HUDEP-2 (cell line): ENCODE results near the gene CYP2A7.
"Not testable (repeated sequence)": the region's sequence is repeated elsewhere in the genome, so short reads cannot be mapped to it uniquely, and the experiment has no call there.

Experiments
- DNase-seq, 76 experiments: peaks; one replicate each; lab custom pipeline; 2025; ENCODE audit not compliant: unreplicated experiment in 76 of 76; lab: John Stamatoyannopoulos, UW

CYP2A7 gene

DNA sequence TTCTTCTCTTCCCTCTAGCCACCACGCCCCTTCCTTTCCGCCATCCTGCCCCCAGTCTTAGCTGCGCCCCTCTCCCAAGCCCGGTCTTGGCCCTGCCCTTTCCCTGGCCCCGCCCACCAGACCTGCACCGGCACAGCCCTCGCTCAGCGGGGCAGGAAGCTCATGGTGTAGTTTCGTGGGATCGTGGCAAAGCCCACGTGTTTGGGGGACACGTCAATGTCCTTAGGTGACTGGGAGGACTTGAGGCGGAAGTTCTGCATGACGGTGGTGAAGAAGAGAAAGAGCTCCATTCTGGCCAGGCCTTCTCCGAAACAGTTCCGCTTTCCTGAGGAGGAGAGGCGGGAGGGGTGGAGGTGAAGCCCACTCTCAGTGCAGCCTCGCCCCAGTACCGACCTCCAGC, 38.4 kb downstream of the CYP2A7 start:
- peak in 2 of 76 experiments; percentile 14 to 28 for DNase-seq

DNA sequence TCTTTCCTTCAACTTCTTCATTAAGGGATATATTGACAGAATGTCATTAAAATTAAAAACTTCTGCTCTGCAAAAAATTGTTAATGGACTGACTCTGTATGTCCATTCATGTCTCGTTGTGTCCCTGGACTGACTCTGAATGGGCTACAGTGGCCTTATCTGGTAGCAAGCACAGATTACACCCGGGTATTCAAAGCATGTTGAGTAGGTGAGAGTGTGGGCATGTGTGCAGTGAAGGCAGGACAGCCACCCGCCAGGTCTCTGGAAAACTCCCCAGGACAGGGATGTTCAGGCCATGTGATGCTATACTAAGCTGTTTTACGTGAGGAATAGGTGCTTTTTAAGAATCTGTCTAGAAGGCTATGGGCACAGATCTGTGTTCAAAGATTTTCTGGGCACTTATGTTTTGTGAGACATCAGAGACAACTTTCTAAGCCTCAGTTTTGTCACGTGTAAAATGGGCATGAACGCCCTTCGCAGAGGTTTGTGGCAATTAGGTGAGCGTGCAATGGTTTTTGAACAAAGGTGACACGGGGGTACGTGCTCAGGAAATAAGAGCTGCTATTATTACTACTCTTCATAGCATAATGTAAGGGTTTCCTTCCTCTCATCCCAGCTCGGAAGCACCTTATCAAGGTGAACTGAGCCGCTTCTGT, 38.9 kb downstream of the CYP2A7 start:
- not testable (repeated sequence) for DNase-seq

DNA sequence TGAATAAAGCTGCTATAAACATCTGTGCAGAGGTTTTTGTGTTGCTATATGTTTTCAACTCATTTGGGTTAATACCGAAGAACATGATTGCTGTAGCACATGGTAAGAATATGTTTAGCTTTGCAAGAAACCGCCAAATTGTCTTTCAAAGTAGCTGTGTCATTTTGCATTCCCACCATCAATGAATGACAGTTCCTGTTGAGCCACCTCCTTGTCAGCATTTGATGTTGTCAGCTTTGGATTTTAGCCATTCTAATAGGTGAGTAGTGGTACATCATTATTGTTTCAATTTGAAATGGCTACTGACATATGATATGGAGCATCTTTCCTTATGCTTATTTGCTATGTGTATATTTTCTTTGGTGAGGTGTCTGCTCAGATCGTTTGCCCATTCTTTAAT, 40.0 kb downstream of the CYP2A7 start:
- DNase-seq = not testable (repeated sequence)

DNA sequence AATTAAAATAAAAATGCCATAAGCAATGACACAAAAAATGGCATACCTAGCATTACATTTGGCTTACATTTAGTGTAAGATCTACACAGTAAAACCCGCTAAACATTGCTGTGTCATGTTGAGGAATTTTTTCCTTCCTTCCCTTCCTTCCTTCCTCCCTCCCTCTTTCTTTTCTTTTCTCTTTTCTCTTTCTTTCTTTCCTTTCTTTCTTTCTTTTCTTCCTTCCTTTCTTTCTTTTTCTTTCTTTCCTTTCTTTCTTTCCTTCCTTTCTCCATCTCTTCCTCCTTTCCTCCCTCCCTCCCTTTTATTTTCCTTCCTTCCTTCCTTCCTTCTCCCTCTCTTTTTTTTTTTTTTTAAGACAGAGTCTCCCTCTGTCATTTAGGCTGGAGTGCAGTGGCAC, 43.6 kb downstream of the CYP2A7 start:
- not testable (repeated sequence) for DNase-seq

DNA sequence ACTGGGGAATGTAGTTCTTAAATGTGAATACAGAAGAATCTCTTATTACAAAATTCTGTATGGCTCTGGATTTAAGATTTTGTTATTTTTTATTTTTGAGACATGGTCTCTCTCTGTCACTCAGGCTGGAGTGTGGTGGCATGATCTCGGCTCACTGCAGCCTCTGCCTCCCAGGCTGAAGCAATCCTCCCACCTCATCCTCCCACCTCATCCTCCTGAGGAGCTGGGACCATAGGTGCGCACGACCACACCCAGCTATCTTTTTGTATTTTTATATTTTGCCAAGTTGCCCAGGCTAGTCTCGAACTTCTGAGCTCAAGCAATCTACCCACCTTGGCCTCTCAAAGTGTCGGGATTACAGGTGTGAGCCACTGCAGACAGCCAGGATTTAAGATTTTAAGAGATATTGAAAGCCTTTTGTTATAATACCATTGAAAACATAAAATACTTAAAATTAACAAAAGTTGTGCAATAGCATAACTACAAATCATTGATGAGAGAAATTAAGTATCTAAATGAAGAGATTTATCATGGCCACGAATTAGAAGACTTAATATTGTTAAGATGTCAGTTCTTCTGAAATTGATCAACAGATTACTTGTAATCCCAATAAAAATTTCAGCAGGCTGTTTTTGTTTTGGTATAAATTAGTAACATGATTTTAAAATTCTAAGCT, 45.1 kb downstream of the CYP2A7 start:
- DNase-seq = no peak

DNA sequence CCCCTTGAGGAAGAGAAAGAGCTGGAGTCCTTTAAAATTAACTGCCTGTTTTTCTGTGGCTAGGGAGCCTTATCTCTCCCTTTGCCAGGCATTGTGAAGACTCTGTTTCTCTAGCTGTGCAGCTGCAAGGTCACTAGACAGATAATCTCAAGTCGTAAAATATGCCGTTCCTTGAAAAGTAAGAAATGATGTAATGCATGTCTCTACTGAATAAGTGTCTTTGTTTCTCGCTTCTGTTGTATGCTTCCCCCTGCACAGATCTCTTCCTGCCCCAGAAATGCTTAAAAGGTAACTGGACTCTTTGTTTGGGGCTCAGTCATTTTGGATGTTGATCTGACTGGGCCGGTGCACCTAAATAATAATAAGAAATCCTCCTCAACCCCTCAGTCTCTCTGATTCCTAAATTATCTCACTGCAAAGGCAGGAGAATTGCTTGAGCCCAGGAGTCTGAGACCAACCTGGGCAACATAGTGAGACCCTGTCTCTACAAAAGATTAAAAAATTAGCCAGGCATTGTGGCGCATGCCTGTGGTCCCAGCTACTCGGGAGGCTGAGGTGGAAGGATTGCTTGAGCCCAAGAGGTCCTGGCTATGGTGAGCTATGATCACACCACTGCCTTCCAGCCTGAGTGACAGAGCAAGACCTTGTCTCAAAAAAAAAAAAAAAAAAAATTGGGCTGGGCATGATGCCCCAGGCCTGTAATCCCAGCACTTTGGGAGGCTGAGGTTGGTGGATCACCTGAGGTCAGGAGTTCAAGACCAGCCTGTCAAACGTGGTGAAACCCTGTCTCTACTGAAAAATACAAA, 48.1 kb downstream of the CYP2A7 start:
- DNase-seq = peak in 20 of 76 experiments; percentile 10 to 62 (median 34)

DNA sequence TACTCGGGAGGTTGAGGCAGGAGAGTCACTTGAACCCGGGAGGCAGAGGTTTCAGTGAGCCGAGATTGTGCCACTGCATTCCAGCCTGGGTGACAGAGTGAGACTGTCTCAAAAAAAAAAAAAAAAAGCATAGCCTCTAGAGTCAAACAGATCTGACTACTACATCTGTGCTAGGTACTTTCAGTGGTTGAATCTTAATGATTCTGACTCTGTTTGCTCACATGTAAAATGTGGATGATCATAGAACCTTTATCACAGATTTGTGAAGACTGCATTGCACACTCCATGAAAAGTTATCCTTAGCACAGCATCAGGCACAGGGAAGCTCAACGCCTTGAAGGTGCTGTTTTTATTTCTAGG, 49.6 kb downstream of the CYP2A7 start:
- DNase-seq = not testable (repeated sequence)

DNA sequence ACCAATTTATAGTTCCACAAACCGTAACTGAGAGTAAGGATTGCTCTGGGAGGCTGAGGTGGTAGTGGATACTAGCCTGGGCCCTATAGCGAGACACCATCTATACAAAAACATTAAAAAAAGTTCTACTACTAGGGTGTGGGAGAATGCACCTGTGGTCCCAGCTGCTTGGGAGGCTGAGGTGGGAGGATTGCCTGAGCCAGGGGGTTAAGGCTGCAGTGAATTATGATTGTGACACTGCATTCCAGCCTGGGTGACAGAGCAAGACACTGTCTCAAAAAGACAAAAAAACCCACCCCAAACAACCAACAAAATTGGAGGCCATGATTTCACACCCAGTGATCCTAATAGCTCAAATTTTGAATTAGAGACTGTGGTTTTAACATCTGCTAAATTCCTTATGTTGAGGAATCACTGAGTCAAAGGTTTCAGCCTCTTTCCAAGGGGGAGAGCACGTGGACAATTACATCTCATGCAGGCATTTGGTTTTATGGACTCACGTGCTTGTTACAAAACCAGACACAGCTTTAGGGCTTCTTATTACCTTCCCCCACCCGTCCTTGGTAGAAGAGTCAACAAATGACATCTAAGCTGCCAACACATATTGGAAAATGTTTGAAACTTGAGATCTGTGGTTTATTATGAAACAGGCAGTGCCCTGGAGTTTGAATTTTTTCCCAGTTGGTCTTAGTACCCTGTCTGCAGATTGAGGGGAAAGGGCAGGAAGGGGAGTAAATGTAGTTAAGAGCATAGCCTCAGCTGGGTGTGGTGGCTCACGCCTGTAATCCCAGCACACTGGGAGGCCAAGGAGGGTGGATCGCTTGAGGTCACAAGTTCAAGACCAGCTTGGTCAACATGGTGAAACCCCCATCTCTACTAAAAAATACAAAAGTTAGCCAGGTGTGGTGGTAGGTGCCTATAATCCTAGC, 50.3 kb downstream of the CYP2A7 start:
- DNase-seq = no peak

DNA sequence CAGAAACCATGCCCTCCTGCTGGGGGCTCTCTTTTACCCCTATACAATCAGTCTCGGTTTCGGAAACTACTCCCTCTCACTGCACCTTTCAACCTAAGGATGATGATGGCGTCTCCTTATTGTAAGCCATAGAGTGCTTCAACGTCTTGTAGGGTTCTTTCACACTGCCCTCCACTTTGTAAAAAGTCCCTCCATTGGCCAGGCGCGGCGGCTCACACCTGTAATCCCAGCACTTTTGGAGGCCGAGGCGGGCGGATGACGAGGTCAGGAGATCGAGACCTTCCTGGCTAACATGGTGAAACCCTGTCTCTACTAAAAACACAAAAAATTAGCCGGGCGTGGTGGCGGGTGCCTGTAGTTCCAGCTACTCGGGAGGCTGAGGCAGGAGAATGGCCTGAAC, 51.3 kb downstream of the CYP2A7 start:
- DNase-seq = not testable (repeated sequence)

DNA sequence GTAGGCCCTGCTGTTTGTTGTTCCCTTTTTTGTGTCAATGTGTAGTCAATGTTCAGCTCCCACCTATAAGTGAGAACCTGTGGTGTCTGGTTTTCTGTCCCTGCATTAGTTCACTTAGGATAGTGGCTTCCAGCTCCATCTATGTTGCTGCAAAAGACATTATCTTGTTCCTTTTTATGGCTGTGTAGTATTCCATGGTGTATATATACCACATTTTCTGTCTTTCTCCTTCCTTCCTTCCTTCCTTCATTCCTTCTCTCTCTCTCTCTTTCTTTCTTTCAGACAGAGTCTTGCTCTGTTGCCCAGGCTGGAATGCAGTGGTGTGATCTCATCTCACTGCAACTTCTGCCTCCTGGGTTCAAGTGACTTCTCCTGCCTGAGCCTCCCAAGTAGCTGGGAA, 52.8 kb downstream of the CYP2A7 start:
- no peak for DNase-seq

DNA sequence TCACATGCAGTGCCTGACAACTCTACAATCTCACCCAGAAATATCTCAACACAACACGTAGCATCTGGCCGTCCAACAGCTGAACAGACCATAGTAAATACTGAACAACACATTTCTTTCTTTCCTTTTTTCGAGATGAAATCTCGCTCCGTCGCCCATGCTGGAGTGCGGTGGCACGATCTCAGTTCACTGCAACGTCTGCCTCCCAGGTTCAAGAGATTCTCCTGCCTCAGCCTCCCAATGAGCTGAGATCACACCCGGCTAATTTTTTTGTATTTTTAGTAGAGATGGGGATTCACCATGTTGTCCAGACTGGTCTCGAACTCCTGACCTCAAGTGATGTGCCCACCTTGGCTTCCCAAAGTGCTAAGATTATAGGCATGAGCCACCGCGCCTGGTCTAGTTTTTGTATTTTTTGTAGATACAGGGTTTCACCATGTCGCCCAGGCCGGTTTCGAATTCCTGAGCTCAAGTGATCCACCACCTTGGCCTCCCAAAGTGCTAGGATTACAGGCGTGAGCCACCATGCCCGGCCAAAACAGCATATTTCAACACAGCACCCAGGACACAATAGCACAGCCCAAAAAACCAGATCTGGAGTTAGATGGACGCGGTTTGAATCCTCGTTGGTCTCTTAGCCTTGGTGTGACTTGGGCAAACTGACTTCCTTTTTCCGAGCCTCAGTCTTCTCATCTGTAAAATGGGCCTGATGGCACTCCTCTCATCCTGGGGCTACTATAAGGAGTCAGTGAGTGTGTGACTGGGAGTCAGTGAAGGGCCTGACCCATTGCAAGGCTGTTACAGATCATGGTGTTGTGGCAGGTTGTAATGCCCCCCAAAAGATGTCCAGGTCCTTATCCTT, 54.4 kb downstream of the CYP2A7 start:
- no peak for DNase-seq

DNA sequence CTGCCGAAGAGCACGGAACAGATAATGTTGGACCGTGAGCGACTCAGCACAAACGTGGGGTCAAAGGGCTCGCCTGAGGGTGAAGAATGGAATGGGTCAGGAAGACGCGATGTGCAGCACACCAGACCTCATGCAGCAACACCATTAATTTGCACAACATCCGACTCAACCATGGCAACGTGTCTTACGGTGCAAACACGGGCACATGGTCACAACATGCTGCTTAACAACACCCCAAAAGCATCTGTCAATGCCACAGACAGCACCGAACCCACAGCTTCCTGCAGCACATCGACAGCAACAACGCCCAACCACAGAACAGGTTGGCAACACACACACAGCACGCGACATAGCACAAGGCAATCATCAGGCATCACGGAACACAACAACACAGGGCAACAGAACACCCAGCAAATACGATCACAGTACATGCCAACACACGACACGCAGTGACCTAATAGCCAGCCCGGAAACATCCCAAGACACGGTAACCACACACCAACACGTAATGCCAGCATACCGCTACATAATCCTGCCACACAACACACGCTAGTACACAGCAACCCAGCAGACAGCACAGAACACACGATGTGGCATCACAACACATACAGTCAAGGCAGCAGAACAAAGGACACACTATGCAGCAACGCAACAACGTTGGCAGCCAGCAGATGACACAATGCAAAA, 55.2 kb downstream of the CYP2A7 start:
- not testable (repeated sequence) for DNase-seq

DNA sequence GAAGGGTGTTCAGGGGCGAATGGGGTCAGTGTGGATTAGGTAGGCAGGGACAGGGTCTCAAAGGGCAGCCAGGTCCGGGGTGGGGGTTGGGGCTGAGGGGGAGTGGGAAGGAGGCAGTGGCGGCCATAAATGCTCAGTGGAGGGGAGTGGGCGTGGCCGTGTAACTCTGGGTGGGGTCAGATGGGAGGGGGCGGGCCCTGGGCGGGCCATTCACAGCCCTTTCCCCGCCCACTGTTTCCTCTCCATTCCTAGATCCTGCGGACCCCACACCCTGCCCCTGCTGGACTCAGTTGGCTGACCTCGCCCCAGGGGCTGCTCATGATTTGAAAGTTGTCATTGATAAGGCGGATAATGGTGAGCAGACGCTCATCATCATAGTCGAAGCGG, 55.7 kb downstream of the CYP2A7 start:
- not testable (repeated sequence) for DNase-seq

DNA sequence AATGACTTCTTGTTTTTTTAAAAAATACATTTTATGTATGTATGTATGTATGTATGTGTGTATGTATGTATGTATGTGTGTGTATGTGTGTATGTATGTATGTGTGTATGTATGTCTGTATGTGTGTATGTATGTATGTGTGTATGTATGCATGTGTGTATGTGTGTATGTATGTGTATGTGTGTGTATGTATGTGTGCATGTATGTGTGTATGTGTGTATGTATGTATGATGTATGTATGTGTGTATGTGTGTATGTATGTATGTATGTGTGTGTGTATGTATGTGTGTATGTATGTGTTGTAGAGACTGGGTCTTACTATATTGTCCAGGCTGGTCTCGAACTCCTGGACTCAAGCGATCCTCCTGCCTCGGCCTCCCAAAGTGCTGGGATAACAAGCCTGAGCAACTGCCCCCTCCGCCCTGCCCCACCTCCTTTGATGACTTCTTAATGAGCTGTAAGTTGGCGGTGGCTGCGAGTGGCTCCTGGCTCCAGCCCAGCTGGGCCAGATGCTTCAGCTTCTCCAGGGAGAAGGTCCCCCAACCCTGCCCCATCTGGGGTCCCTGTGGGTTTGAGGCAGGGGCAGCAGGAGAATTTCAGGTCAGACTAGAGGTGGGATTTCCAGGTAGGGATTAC, 56.5 kb downstream of the CYP2A7 start:
- not testable (repeated sequence) for DNase-seq
